ENCODE data around the gene PAWR. TPM values are rescaled to one million over a fixed set of nuclear protein-coding genes. Genes with fewer than 3 reads are reported as not detected.

PAWR gene
- total and polyA plus RNA-seq, 2 of the 13 experiments (the other 11 are each of a cell fraction or from before 2014, with no cell fraction given) = 29.1 to 36.1 TPM

- Histone ChIP-seq H2AFZ (ENCODE audit: low read length) (no peak overlapping the region), H3K4me1 (ENCODE audit: insufficient read depth, low read length) (peaks cover 31% of the 10 kb centered on the region), H3K36me3 (replicated peaks in 1 of 2; ENCODE audit: control insufficient read depth in 1 of 2, insufficient read depth in 2 of 2, low read length in 2 of 2) (peaks cover 7 to 32% of the 10 kb centered on the region in 2 experiments), H3K9me3 (ENCODE audit: low read length) (no peaks in the 10 kb centered on the region), H3K27ac (ENCODE audit: extremely low read length, insufficient read depth, low read length) (no peak overlapping the region), H3K4me2 (ENCODE audit: low read depth, low read length) (no peak overlapping the region), H3K9ac (ENCODE audit: insufficient read depth, low read depth, low read length) (no peak overlapping the region), H3K27me3 (ENCODE audit: control insufficient read depth in 1 of 2, insufficient read depth in 2 of 2, low read length in 2 of 2) (no peaks in the 10 kb centered on the region), H3K79me2 (ENCODE audit: insufficient read depth, low read length) (no peaks in the 10 kb centered on the region), H3K4me3 (replicated peaks in 1 of 3; ENCODE audit: insufficient read depth in 1 of 3, low read depth in 2 of 3, low read length in 3 of 3) (no peak overlapping the region), H4K20me1 (ENCODE audit: insufficient read depth, low read length) (no peaks in the 10 kb centered on the region)
- intact Hi-C loops (cut with micrococcal nuclease; ENCODE audit: unreplicated experiment) = no loop called here
- no peak for DNase-seq (ENCODE audit: low spot score)
- BruUV-seq (replicated peaks) = no TSS peak
- no peak for ATAC-seq
- POLR2A ChIA-PET = interaction anchor here (1.9 kb wide), 1 partner anchor 96 kb away, joined by 6 read pairs; the partner anchor contains the start of gene PAWR
- TF ChIP-seq JDP2 (CRISPR knock-in tag; IDR thresholded peaks at IDR 0.05; ENCODE audit: borderline replicate concordance) (no peak), ZNF326 (CRISPR knock-in tag; IDR thresholded peaks at IDR 0.05; ENCODE audit: borderline replicate concordance) (no peak), ZNF552 (CRISPR knock-in tag; IDR thresholded peaks at IDR 0.05; ENCODE audit: borderline replicate concordance) (no peak), ZNF792 (CRISPR knock-in tag; IDR thresholded peaks at IDR 0.05) (no peak), ZNF576 (CRISPR knock-in tag; IDR thresholded peaks at IDR 0.05) (no peak), CCDC6 (CRISPR knock-in tag; IDR thresholded peaks at IDR 0.05) (no peak), EHMT2 (IDR thresholded peaks at IDR 0.05; ENCODE audit: borderline replicate concordance, low read depth, low read length) (no peak), THAP11 (CRISPR knock-in tag; IDR thresholded peaks at IDR 0.05) (no peak), ISL2 (CRISPR knock-in tag; IDR thresholded peaks at IDR 0.05) (no peak), ISX (CRISPR knock-in tag; conservative IDR thresholded peaks at IDR 0.05) (no peak), ZKSCAN8 (CRISPR knock-in tag; IDR thresholded peaks at IDR 0.05; ENCODE audit: borderline replicate concordance) (no peak), ZNF484 (CRISPR knock-in tag; IDR thresholded peaks at IDR 0.05; ENCODE audit: borderline replicate concordance, low read depth) (no peak), ZBTB26 (CRISPR knock-in tag; IDR thresholded peaks at IDR 0.05; ENCODE audit: borderline replicate concordance) (no peak), CAMTA2 (CRISPR knock-in tag; IDR thresholded peaks at IDR 0.05; ENCODE audit: borderline replicate concordance) (no peak), ZNF205 (CRISPR knock-in tag; IDR thresholded peaks at IDR 0.05) (no peak), ZNF225 (CRISPR knock-in tag; IDR thresholded peaks at IDR 0.05) (no peak)
- TF ChIP-seq, protein P1, sequence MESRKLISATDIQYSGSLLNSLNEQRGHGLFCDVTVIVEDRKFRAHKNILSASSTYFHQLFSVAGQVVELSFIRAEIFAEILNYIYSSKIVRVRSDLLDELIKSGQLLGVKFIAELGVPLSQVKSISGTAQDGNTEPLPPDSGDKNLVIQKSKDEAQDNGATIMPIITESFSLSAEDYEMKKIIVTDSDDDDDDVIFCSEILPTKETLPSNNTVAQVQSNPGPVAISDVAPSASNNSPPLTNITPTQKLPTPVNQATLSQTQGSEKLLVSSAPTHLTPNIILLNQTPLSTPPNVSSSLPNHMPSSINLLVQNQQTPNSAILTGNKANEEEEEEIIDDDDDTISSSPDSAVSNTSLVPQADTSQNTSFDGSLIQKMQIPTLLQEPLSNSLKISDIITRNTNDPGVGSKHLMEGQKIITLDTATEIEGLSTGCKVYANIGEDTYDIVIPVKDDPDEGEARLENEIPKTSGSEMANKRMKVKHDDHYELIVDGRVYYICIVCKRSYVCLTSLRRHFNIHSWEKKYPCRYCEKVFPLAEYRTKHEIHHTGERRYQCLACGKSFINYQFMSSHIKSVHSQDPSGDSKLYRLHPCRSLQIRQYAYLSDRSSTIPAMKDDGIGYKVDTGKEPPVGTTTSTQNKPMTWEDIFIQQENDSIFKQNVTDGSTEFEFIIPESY (CRISPR knock-in tag; IDR thresholded peaks at IDR 0.05) = no peak
- TF ChIP-seq, protein P2, sequence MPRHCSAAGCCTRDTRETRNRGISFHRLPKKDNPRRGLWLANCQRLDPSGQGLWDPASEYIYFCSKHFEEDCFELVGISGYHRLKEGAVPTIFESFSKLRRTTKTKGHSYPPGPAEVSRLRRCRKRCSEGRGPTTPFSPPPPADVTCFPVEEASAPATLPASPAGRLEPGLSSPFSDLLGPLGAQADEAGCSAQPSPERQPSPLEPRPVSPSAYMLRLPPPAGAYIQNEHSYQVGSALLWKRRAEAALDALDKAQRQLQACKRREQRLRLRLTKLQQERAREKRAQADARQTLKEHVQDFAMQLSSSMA (CRISPR knock-in tag; IDR thresholded peaks at IDR 0.05) = no peak
- TF ChIP-seq, protein P3, sequence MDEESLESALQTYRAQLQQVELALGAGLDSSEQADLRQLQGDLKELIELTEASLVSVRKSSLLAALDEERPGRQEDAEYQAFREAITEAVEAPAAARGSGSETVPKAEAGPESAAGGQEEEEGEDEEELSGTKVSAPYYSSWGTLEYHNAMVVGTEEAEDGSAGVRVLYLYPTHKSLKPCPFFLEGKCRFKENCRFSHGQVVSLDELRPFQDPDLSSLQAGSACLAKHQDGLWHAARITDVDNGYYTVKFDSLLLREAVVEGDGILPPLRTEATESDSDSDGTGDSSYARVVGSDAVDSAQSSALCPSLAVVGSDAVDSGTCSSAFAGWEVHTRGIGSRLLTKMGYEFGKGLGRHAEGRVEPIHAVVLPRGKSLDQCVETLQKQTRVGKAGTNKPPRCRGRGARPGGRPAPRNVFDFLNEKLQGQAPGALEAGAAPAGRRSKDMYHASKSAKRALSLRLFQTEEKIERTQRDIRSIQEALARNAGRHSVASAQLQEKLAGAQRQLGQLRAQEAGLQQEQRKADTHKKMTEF (CRISPR knock-in tag; IDR thresholded peaks at IDR 0.05) = no peak
- TF ChIP-seq, protein P4, sequence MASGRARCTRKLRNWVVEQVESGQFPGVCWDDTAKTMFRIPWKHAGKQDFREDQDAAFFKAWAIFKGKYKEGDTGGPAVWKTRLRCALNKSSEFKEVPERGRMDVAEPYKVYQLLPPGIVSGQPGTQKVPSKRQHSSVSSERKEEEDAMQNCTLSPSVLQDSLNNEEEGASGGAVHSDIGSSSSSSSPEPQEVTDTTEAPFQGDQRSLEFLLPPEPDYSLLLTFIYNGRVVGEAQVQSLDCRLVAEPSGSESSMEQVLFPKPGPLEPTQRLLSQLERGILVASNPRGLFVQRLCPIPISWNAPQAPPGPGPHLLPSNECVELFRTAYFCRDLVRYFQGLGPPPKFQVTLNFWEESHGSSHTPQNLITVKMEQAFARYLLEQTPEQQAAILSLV (CRISPR knock-in tag; IDR thresholded peaks at IDR 0.05; ENCODE audit: borderline replicate concordance) = no peak
- 97% methylated on average over 4 of the region's 4 CpGs for WGBS (ENCODE audit: low lambda C conversion rate)
- in situ Hi-C loops (cut with HindIII; ENCODE audit: extremely low pct_ligation_motif_present, low pct_unique_long_range_greater_than_20kb) = no loop called here
- FAIRE-seq = no peak
- CTCF ChIA-PET (ENCODE audit: low intra/inter-chr PET ratio, low total read pairs) = no interaction called here
These were observed 95.5 kb downstream of the PAWR start for GRCh38 chr12:79595273-79595672.
